Omental fat pad (tissue), 4 donors: ENCODE results near the gene CRIM1. TPM values are rescaled to one million over a fixed set of nuclear protein-coding genes. Genes with fewer than 3 reads are reported as not detected.
A peak's percentile ranks its signal among the peaks of the same experiment; 100 is the strongest.
"Not testable (repeated sequence)": the region's sequence is repeated elsewhere in the genome, so short reads cannot be mapped to it uniquely, and the experiment has no call there.

Experiments used
- ATAC-seq: fragments of 150-250 bp; one replicate; pipeline ENCODE4 v1.9.1; 2016; ENCODE audit warnings: mild to moderate bottlenecking, moderate library complexity; ENCODE audit not compliant: low FRiP score
- DNase-seq: peaks from one replicate; pipeline ENCODE4 v3.0.0-alpha.2; 2019; ENCODE audit warnings: low spot score
- CTCF ChIP-seq, 3 donors: fragments of 450-650 bp; IDR thresholded peaks; one replicate each; pipeline ENCODE4 v1.5.1; 2016 to 2017; ENCODE audit warnings: antibody characterized with exemption in 3 of 3, mild to moderate bottlenecking in 3 of 3, moderate library complexity in 2 of 3
- total RNA-seq, 4 donors: library from RNA; depleted of rRNA; stranded (reverse); fragments of >200 nt; gene quantifications; one replicate each; pipeline ENCODE4 v1.1.0, GENCODE V29; 2016

Gene CRIM1
- total RNA-seq, 4 donors from 2014 or later: 229 to 252 (median 233) TPM

GRCh38 chr2:36357847-36358659 is 2.5 kb downstream of the CRIM1 start:
- no peak for TF ChIP-seq CTCF (IDR thresholded peaks at IDR 0.05)
- ATAC-seq (peak; percentile 30), DNase-seq (no peak)

GRCh38 chr2:36359067-36359466 is 3.5 kb downstream of the CRIM1 start:
- no peak for DNase-seq
- no peak for TF ChIP-seq CTCF (IDR thresholded peaks at IDR 0.05)
- no peak for ATAC-seq

- no peak for ATAC-seq
- no peak for DNase-seq
- TF ChIP-seq CTCF (IDR thresholded peaks at IDR 0.05): no peak
Observed at GRCh38 chr2:36360063-36360462, 4.5 kb downstream of the CRIM1 start.

GRCh38 chr2:36360834-36361233 is 5.3 kb downstream of the CRIM1 start:
- ATAC-seq (no peak), DNase-seq (no peak)
- TF ChIP-seq CTCF (IDR thresholded peaks at IDR 0.05): no peak

- no peak for TF ChIP-seq CTCF (IDR thresholded peaks at IDR 0.05)
- ATAC-seq (peak; percentile 24), DNase-seq (no peak)
Observed at GRCh38 chr2:36361396-36361795, 5.8 kb downstream of the CRIM1 start.

- TF ChIP-seq CTCF (IDR thresholded peaks at IDR 0.05): no peak
- ATAC-seq (peak; percentile 67), DNase-seq (no peak)
Observed at GRCh38 chr2:36362291-36362690, 6.7 kb downstream of the CRIM1 start.

- DNase-seq, ATAC-seq: not testable (repeated sequence)
Observed at GRCh38 chr2:36363085-36363484, 7.5 kb downstream of the CRIM1 start.
